ENCODE results near the gene UBE2D2. TPM values are rescaled to one million over a fixed set of nuclear protein-coding genes. Genes with fewer than 3 reads are reported as not detected.

The UBE2D2 gene
- total RNA-seq, 1 donor from 2014 or later: 110 TPM

GRCh38 chr5:139658501-139658927 is 97.4 kb downstream of the UBE2D2 start:
- Histone ChIP-seq H3K27me3 (ENCODE audit: low read depth) (no peaks in the 10 kb centered on the region), H3K4me3 (peak overlapping the region; percentile 55), H3K9me3 (replicated peaks) (no peaks in the 10 kb centered on the region), H3K4me1 (peaks cover 99% of the 10 kb centered on the region), H3K27ac (replicated peaks) (peak overlapping the region; percentile 91), H3K36me3 (no peaks in the 10 kb centered on the region)
- no peak for DNase-seq
- intact Hi-C loops (cut with micrococcal nuclease): no loop called here
- TF ChIP-seq CTCF (IDR thresholded peaks at IDR 0.05; ENCODE audit: borderline replicate concordance): peak; percentile 28

GRCh38 chr5:139658928-139659667 is 98.0 kb downstream of the UBE2D2 start:
- peak overlapping the region; percentile 91 for H3K27ac ChIP-seq (replicated peaks)
- H3K9me3 ChIP-seq (replicated peaks): no peaks in the 10 kb centered on the region
- intact Hi-C loops (cut with micrococcal nuclease): no loop called here
- H3K27me3 ChIP-seq (ENCODE audit: low read depth): no peaks in the 10 kb centered on the region
- TF ChIP-seq CTCF (IDR thresholded peaks at IDR 0.05; ENCODE audit: borderline replicate concordance): no peak
- peak overlapping the region; percentile 55 for H3K4me3 ChIP-seq
- H3K36me3 ChIP-seq: no peaks in the 10 kb centered on the region
- peaks cover 99% of the 10 kb centered on the region for H3K4me1 ChIP-seq
- peak; percentile 59 for DNase-seq

GRCh38 chr5:139659695-139660101 is 98.6 kb downstream of the UBE2D2 start:
- intact Hi-C loops (cut with micrococcal nuclease): no loop called here
- peak overlapping the region; percentile 55 for H3K4me3 ChIP-seq
- peaks cover 99% of the 10 kb centered on the region for H3K4me1 ChIP-seq
- no peak for DNase-seq
- no peaks in the 10 kb centered on the region for H3K36me3 ChIP-seq
- no peak for TF ChIP-seq CTCF (IDR thresholded peaks at IDR 0.05; ENCODE audit: borderline replicate concordance)
- H3K27me3 ChIP-seq (ENCODE audit: low read depth): no peaks in the 10 kb centered on the region
- H3K27ac ChIP-seq (replicated peaks): peak overlapping the region; percentile 91
- no peaks in the 10 kb centered on the region for H3K9me3 ChIP-seq (replicated peaks)

- no peaks in the 10 kb centered on the region for H3K36me3 ChIP-seq
- no peak for TF ChIP-seq CTCF (IDR thresholded peaks at IDR 0.05; ENCODE audit: borderline replicate concordance)
- H3K4me3 ChIP-seq: peak overlapping the region; percentile 55
- peak; percentile 84 for DNase-seq
- no peaks in the 10 kb centered on the region for H3K27me3 ChIP-seq (ENCODE audit: low read depth)
- H3K27ac ChIP-seq (replicated peaks): peak overlapping the region; percentile 91
- intact Hi-C loops (cut with micrococcal nuclease): no loop called here
- H3K4me1 ChIP-seq: peaks cover 99% of the 10 kb centered on the region
- H3K9me3 ChIP-seq (replicated peaks): no peaks in the 10 kb centered on the region
Measured at GRCh38 chr5:139660105-139660922, 99.2 kb downstream of the UBE2D2 start.

- intact Hi-C loops (cut with micrococcal nuclease): no loop called here
- TF ChIP-seq CTCF (IDR thresholded peaks at IDR 0.05; ENCODE audit: borderline replicate concordance): no peak
Measured at GRCh38 chr5:139660923-139661814, 100.0 kb downstream of the UBE2D2 start.

More at GRCh38 chr5:139660923-139661814, 100.0 kb downstream of the UBE2D2 start:
- peak; percentile 82 for DNase-seq
- no peaks in the 10 kb centered on the region for H3K27me3 ChIP-seq (ENCODE audit: low read depth)
- H3K4me3 ChIP-seq: peak overlapping the region; percentile 55
- no peaks in the 10 kb centered on the region for H3K9me3 ChIP-seq (replicated peaks)
- no peaks in the 10 kb centered on the region for H3K36me3 ChIP-seq
- peak overlapping the region; percentile 91 for H3K27ac ChIP-seq (replicated peaks)
- peaks cover 99% of the 10 kb centered on the region for H3K4me1 ChIP-seq

All from left ventricle myocardium inferior (tissue), 1 donor.